Measurements from ENCODE around the gene CEACAM19.
"Not testable (repeated sequence)": the region's sequence is repeated elsewhere in the genome, so short reads cannot be mapped to it uniquely, and the experiment has no call there.

CEACAM19 gene

GRCh38 chr19:44645407-44646048 lies 25.8 kb upstream of the CEACAM19 start:
- DNase-seq (ENCODE audit: low read depth in 2 of 2): no peak

DNA sequence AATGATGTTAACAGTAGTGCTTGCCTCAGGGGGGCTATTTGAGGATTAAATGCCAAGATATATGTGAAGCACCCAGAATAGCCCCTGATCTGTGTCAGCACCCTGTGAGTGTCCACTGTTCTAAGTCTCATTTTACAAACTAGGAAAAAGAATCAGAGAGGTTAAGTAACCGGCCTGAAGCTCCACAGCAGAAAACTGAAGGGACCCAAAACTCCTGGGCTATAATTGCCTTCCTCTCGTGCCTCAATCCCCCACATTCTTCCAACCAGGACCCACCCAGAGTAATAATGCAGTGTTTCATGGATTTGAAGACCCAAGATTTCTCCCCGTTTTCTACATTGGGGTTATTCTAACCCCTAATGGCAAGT lies 25.2 kb upstream of the CEACAM19 start:
- DNase-seq (ENCODE audit: low read depth in 2 of 2): no peak

DNA sequence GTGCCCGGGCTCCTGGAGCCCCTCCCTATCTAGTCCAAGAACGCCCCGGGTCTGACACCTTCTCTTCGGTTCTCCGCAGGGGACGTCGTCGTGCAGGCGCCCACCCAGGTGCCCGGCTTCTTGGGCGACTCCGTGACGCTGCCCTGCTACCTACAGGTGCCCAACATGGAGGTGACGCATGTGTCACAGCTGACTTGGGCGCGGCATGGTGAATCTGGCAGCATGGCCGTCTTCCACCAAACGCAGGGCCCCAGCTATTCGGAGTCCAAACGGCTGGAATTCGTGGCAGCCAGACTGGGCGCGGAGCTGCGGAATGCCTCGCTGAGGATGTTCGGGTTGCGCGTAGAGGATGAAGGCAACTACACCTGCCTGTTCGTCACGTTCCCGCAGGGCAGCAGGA lies 24.1 kb upstream of the CEACAM19 start:
- DNase-seq (ENCODE audit: low read depth in 2 of 2): no peak

DNA sequence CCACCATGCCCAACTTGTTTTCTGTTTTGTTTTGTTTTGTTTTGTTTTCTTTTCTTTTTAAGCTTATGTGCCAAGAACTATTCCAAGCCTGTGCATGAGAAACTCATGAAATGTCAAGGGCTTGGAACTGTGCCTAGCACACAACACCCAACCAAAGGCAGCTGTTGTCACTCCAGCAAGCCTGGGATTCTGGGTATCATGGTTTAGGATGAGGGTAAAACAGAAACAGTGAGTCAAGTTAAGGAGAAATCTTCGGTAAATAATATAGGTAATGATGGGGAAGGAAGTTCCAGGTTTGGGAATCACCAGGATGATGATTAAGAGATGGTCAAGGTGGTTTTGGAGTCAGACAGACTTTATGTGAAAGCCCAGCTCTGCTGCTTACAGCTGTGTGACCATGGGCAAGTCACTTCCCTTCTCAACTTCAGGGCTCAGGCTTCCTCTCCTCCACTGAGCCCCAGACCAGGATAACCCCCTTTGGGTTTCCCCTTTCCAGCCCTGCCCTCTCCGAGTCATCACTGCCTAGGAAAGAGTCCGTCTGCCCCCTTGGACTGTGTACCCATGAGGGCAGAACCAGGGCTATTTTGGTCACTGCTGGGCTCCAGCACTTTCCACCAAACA lies 22.5 kb upstream of the CEACAM19 start:
- no peak for DNase-seq (ENCODE audit: low read depth in 2 of 2)

DNA sequence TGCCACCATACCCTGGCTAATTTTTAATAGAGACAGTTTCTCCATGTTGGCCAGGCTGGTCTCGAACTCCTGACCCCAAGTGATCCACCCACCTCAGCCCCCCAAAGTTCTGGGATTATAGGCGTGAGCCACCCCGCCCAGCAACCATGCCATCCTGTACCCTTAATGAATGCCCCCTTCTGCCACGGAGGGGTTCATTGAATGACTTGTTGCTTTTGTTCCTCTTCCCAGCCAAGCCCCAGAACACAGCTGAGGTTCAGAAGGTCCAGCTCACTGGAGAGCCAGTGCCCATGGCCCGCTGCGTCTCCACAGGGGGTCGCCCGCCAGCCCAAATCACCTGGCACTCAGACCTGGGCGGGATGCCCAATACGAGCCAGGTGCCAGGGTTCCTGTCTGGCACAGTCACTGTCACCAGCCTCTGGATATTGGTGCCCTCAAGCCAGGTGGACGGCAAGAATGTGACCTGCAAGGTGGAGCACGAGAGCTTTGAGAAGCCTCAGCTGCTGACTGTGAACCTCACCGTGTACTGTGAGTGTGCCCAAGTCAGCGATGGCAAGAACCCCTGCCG lies 21.6 kb upstream of the CEACAM19 start:
- no peak for DNase-seq (ENCODE audit: low read depth in 2 of 2)

- no peak for DNase-seq (ENCODE audit: low read depth in 2 of 2)
These were observed 17.9 kb upstream of the CEACAM19 start for GRCh38 chr19:44653343-44653742.

GRCh38 chr19:44653977-44654774 lies 17.1 kb upstream of the CEACAM19 start:
- peak; percentile 20 to 50 for DNase-seq (ENCODE audit: low read depth in 2 of 2)

DNA sequence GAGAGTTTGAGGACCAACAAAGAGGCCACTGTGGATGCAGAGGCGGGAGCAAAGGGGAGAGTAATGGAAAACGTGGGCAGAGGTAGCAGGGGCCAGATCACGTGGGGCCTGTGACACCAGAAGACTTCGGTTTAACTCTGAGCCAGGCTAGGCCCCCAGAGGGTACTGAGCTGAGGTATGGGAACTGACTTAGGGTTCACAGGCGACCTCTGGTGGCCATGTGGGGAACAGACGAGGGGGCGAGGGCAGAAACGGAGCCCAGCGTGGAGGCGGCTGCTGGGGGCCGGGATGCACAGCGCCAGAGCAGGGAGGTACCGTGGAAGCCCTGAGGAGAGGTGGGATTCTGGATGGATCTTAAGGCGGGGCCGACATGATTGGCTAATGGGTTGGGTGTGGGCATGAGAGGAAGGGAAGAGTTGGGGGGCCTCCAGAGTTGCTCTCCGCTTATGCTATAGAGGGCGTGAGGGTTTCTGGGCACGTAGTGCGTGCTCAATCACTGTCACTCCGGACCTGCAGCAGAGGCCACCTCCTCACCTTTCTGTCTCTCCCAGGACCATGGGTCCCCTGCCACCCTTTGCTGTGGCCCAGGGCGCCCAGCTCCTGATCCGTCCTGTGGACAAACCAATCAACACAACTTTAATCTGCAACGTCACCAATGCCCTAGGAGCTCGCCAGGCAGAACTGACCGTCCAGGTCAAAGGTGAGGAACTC lies 13.9 kb upstream of the CEACAM19 start:
- DNase-seq (ENCODE audit: low read depth in 2 of 2): peak; percentile 27 to 48

GRCh38 chr19:44658069-44658733 lies 13.1 kb upstream of the CEACAM19 start:
- no peak for DNase-seq (ENCODE audit: low read depth in 2 of 2)

- no peak for DNase-seq (ENCODE audit: low read depth in 2 of 2)
These were observed 11.2 kb upstream of the CEACAM19 start for GRCh38 chr19:44660081-44660480.

DNA sequence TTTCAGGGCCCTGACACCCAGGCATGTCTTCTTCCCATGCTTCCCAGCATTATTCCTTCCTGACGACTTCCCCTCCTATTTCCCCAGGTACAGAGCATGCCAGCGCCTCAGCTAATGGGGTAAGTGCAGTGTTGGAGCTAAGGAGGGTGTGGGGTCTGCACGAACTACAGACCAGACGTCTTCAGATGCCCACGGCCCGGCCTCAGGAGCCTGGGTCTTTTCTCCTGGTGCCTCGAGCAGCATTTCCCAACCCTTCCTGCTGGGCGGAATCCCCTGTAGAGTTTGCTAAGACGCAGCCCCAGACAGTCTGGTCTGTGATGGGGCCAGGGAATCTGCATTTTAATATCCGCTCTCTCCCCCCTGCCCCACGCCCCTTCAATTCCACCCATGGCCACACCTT lies 10.1 kb upstream of the CEACAM19 start:
- DNase-seq (ENCODE audit: low read depth in 2 of 2): no peak

GRCh38 chr19:44661904-44662303 lies 9.4 kb upstream of the CEACAM19 start:
- DNase-seq (ENCODE audit: low read depth in 2 of 2): no peak

GRCh38 chr19:44662691-44663385 lies 8.4 kb upstream of the CEACAM19 start:
- DNase-seq (ENCODE audit: low read depth in 2 of 2): no peak

DNA sequence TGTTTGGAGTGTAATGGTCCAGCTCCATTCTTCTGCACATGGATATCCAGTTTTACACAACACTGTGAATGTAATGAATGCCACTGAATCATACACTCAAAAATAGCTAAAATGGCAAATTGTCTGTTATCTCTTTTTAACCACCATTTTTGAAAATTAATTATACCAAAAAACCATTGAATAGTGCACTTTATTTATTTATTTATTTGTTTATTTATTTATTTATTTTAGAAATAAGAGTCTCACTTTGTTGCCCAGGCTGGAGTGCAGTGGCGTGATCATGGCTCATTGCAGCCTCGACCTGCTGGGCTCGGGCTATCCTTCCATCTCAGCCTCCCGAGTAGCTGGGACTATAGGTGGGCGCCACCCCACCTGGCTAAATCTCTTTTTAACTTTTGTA lies 7.3 kb upstream of the CEACAM19 start:
- no peak for DNase-seq (ENCODE audit: low read depth in 2 of 2)

DNA sequence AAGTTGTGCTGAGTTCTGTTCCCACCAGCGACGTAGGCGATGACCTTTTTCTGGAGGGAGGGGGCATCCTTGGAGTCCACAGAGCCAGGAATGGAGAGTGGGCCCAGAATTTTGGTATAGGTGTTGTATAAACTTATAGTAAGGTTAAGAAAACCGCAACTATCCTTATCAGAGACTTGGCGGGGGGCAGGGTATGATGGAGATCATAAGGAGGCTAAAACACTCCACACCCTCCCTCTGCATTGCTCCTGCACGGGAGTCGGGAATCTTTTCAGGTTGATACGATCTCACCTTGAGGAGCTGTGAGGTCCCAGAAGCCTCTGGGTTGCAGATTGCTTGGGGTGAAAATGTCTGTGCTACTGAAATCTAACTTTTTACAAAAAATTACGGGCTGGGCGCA lies 6.3 kb upstream of the CEACAM19 start:
- no peak for DNase-seq (ENCODE audit: low read depth in 2 of 2)

GRCh38 chr19:44666852-44667556 lies 4.3 kb upstream of the CEACAM19 start:
- DNase-seq (ENCODE audit: low read depth in 2 of 2): no peak

DNA sequence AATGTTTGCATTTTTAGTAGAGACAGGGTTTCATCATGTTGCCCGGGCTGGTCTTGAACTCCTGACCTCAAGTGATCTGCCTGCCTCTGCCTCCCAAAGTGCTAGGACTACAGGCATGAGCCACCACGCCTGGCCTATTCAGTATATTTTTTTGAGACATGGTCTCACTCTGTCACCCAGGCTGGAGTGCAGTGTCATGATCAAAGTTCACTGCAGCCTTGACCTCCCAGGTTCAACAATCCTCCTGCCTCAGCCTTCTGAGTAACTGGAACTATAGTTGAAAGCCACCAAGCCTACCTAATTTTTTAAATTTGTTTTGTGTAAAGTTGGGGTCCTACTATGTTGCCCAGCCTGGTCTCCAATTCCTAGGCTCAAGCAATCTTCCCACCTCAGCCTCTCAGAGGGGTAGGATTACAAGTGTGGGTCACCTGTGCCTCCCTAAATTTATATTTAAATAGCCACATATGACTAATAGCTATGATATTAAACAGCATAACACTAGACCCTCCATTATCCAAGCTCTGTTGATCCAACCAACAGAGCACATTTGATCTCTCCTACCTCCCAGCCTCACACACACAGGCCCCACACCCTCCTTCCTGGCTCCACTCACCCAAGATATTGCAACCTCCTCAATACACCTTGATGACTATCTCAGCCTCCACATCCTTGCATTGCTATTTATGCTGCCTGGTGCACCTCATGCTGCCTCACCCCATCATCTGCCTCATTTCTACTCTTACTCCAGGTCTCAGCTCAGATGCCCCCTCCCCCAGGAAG lies 2.1 kb upstream of the CEACAM19 start:
- DNase-seq (ENCODE audit: low read depth in 2 of 2): no peak

- not testable (repeated sequence) for DNase-seq (ENCODE audit: low read depth in 2 of 2)
These were observed 1.3 kb upstream of the CEACAM19 start for GRCh38 chr19:44670027-44670426.

DNA sequence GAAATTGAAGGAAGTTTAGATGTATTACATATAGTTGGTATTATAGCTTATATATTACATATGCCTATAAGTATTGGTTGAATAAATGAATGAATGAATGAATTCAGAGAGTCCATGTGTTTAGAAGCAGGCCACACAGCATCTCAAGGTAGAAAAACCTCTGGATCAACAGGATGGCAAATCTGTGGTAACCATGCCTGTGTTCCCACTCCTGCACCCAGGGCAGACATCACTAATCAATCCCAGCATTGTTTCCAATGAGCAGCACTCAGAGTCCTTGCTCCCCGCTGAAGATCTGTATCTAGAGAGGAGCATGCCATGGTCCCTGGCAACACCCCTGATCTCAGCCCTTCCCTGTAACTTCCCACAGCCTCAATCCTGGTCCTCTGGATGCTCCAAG lies 944 bp downstream of the CEACAM19 start:
- DNase-seq (ENCODE audit: low read depth in 2 of 2): no peak

DNA sequence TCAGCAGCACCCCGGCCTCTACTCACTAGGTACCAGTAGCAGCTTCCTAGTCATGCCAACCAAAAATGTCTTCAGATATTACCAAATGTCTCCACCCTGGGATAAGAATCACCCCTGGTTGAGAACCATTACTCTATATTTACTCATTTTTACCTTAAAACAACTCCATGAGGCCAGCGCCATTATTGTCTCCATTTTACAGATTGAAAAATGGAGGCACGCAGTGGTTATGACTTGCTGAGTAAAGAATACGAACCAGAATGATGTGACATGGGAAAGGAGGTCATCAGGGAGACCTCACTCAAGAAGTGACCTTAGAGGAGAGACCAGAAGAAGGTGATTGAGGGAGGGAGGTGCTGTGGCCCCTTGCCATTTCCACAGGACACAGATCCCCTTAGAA lies 2.2 kb downstream of the CEACAM19 start:
- no peak for DNase-seq (ENCODE audit: low read depth in 2 of 2)
